Thyroid gland (tissue), 4 donors: ENCODE measurements around the gene VRK3.

ENCODE experiments used
- CTCF ChIP-seq, 6 experiments: fragments of 200-600 bp in 3 of 6; fragments of 450-650 bp in 3 of 6; sonication (generic) in 3 of 6; IDR thresholded peaks; one replicate each; pipeline ENCODE4 v1.5.1; 2016 to 2019; ENCODE audit warnings: antibody characterized with exemption in 6 of 6, mild to moderate bottlenecking in 2 of 6, inconsistent platforms in 1 of 6, moderate library complexity in 1 of 6
- POLR2A ChIP-seq, 2 donors: fragments of 450-650 bp; IDR thresholded peaks; one replicate each; pipeline ENCODE4 v1.6.1; 2017; ENCODE audit warnings: antibody characterized with exemption in 2 of 2, mild to moderate bottlenecking in 2 of 2, moderate library complexity in 1 of 2

- no peak for TF ChIP-seq CTCF (IDR thresholded peaks at IDR 0.05)
- no peak for TF ChIP-seq POLR2A (IDR thresholded peaks at IDR 0.05)
These were observed 25.4 kb upstream of the VRK3 start for GRCh38 chr19:50050406-50051227.
